K562 (cell line): Measurements from ENCODE around the gene FN3K. TPM values are rescaled to one million over a fixed set of nuclear protein-coding genes. Genes with fewer than 3 reads are reported as not detected.

Source experiments
- KAT8 ChIP-seq: fragments of 450-650 bp; IDR thresholded peaks from 2 replicates; pipeline ENCODE4 v1.6.1; 2016; ENCODE audit warnings: low read depth, mild to moderate bottlenecking
- TGIF2 ChIP-seq: sonication (generic); formaldehyde crosslinking; IDR thresholded peaks from 2 replicates; pipeline ENCODE4 v1.8.1; 2022; ENCODE audit warnings: mild to moderate bottlenecking, missing genetic modification reagents, moderate library complexity
- U2AF2 ChIP-seq: fragments of 200-400 bp; formaldehyde crosslinking; optimal IDR thresholded peaks from 2 replicates; pipeline ENCODE3; 2017; ENCODE audit warnings: low read depth, mild to moderate bottlenecking, low read length
- ZNF12 ChIP-seq: sonication (generic); formaldehyde crosslinking; IDR thresholded peaks from 2 replicates; pipeline ENCODE4 v1.4.0; 2020; ENCODE audit warnings: mild to moderate bottlenecking, missing genetic modification reagents
- ZNF444 ChIP-seq: fragments of 250-450 bp; sonication (Bioruptor Pico); IDR thresholded peaks from 2 replicates; pipeline ENCODE4 v1.4.0; 2020; ENCODE audit warnings: mild to moderate bottlenecking, moderate library complexity
- polyA plus RNA-seq, 8 experiments: library from polyadenylated mRNA; depleted of rRNA in 4 of 8; stranded (reverse) in 5 of 8; unstranded in 3 of 8; fragments of >200 nt; fragmentation: Nextera tagmentation in 2 of 8; fragmentation: Illumina TruSeq in 1 of 8; extraction: Ambion mirVana in 2 of 8; extraction: Trizol in 1 of 8; gene quantifications; 2 replicates each; pipeline versions ENCODE4 v1.2.1 to v1.2.3, GENCODE V29; 2011 to 2014; ENCODE audit warnings: inconsistent platforms in 1 of 8, missing spikeins in 1 of 8
- total RNA-seq, 7 experiments: library from RNA; depleted of rRNA in 6 of 7; stranded (reverse); fragments of >200 nt in 6 of 7; fragmentation: Illumina TruSeq in 2 of 7; extraction: Trizol in 2 of 7; gene quantifications; 2 replicates each; pipeline versions ENCODE4 v1.2.1 to v1.2.3, GENCODE V29; 2011 to 2021; ENCODE audit warnings: low replicate concordance in 1 of 7
- TF ChIP-seq, protein P1 (sequence below), 3 experiments: fragments of 200-800 bp in 1 of 3; sonication (Bioruptor generic) in 1 of 3; sonication (generic) in 1 of 3; formaldehyde crosslinking in 1 of 3; IDR thresholded peaks; 2 replicates each; pipeline versions ENCODE4 v1.6.1 to v1.8.0; 2016 to 2022; ENCODE audit warnings: mild to moderate bottlenecking in 2 of 3, missing compliant biosample characterization in 2 of 3, missing genetic modification characterization in 2 of 3, missing genetic modification reagents in 1 of 3
- TF ChIP-seq, protein P2 (sequence below), 2 experiments: IDR thresholded peaks; 2 replicates each; pipeline ENCODE4 v1.6.1; 2012; ENCODE audit warnings: improper control_type of control experiment in 2 of 2, low read depth in 2 of 2, low read length in 2 of 2, borderline replicate concordance in 1 of 2

The FN3K gene
- total and polyA plus RNA-seq, 9 of the 15 experiments (the other 6 are each of a cell fraction or from before 2014, with no cell fraction given): 0.08 to 22.7 (median 3.8) TPM

DNA sequence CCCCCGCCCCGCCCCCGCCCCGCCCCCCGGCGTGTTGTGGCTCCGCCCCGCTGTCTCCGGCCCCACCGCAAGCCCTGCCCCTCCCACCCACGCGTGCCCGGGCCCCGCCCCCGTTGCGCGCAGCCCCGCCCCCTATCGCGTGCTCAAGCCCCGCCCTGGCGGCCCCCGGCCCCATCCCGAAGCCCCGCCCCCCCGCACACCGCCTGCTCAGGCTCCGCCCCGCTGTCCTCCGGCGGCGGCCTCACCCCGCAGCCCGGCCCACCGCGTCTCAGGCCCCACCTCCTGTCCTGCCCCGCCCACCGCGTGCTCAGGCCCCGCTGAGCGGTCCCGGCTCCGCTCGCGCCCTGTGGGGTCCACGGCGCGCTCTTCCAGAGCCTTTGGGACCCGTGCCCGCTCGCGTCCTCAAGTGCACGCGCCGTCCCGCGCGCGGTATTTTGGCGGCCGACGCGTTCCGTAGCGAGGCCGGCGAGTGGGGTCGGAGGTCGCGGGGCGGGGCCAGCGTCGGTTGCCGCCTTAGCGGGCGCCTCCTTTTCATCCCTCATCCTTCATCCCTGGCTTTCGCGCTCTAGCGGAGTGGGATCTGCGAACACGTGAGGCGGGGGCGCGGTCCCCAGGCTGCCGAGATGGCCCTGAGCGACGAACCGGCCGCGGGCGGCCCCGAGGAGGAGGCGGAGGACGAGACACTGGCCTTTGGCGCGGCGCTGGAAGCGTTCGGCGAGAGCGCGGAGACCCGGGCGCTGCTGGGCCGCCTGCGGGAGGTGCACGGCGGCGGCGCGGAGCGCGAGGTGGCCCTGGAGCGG, 16.4 kb downstream of the FN3K start, which contains the start of gene TBCD (continued):
- TF ChIP-seq TGIF2 (CRISPR knock-in tag): no peak
- TF ChIP-seq, protein P1, sequence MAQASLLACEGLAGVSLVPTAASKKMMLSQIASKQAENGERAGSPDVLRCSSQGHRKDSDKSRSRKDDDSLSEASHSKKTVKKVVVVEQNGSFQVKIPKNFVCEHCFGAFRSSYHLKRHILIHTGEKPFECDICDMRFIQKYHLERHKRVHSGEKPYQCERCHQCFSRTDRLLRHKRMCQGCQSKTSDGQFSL (CRISPR knock-in tag; IDR thresholded peaks at IDR 0.05): no peak; the same call in 1 of the 2 replicates
- TF ChIP-seq, protein P1 (tag; IDR thresholded peaks at IDR 0.05): no peak
- TF ChIP-seq ZNF444 (CRISPR knock-in tag): no peak
- TF ChIP-seq, protein P2, sequence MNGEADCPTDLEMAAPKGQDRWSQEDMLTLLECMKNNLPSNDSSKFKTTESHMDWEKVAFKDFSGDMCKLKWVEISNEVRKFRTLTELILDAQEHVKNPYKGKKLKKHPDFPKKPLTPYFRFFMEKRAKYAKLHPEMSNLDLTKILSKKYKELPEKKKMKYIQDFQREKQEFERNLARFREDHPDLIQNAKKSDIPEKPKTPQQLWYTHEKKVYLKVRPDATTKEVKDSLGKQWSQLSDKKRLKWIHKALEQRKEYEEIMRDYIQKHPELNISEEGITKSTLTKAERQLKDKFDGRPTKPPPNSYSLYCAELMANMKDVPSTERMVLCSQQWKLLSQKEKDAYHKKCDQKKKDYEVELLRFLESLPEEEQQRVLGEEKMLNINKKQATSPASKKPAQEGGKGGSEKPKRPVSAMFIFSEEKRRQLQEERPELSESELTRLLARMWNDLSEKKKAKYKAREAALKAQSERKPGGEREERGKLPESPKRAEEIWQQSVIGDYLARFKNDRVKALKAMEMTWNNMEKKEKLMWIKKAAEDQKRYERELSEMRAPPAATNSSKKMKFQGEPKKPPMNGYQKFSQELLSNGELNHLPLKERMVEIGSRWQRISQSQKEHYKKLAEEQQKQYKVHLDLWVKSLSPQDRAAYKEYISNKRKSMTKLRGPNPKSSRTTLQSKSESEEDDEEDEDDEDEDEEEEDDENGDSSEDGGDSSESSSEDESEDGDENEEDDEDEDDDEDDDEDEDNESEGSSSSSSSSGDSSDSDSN (IDR thresholded peaks at IDR 0.05; ENCODE audit: borderline replicate concordance in 1 of 2, low read depth in 2 of 2, low read length in 2 of 2): peak; percentile 18 to 68; a peak in 1 of 4 replicates
- no peak for TF ChIP-seq KAT8
- TF ChIP-seq U2AF2: no peak
- TF ChIP-seq ZNF12 (CRISPR knock-in tag): no peak
